ENCODE data around the gene NEGR1. TPM values are rescaled to one million over a fixed set of nuclear protein-coding genes. Genes with fewer than 3 reads are reported as not detected.

The NEGR1 gene
- total RNA-seq, 1 experiment from 2014 or later = 2.9 TPM

DNA sequence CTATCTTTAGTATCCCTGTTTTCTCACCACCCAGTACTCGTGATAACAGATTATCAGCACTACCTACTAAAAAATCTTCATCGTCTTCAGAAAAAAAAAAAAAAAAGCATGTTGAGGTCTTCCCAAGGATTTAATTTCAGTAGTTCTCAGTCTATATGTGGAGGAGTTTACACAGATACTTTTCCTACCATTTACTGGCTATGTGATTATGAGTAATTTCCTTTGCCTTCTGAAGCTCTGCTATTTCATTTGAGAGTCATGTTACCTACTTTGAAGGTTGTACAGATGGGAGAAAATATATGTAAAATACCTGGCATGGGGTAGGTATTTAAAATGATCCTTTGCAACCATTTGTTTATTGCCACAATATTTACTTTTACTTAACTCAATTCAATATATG lies 399.7 kb downstream of the NEGR1 start:
- DNase-seq (ENCODE audit: low spot score) (no peak), ATAC-seq (no peak)
- H3K9me3 Mint-ChIP-seq = no peaks in the 10 kb centered on the region
- no peaks in the 10 kb centered on the region for H3K36me3 Mint-ChIP-seq
- H3K4me3 Mint-ChIP-seq = no peak overlapping the region
- H3K27me3 Mint-ChIP-seq (ENCODE audit: low read depth) = no peaks in the 10 kb centered on the region
- TF ChIP-seq ZNF423 (CRISPR knock-in tag; IDR thresholded peaks at IDR 0.05) (no peak), SOX15 (CRISPR knock-in tag; IDR thresholded peaks at IDR 0.05) (no peak), TEAD4 (CRISPR knock-in tag; IDR thresholded peaks at IDR 0.05) (no peak), HMGA2 (CRISPR knock-in tag; IDR thresholded peaks at IDR 0.05) (no peak), GRHL2 (CRISPR knock-in tag; IDR thresholded peaks at IDR 0.05; ENCODE audit: insufficient replicate concordance, severe bottlenecking) (no peak), PRRX2 (CRISPR knock-in tag; IDR thresholded peaks at IDR 0.05) (no peak), ZBTB21 (CRISPR knock-in tag; IDR thresholded peaks at IDR 0.05; ENCODE audit: borderline replicate concordance) (no peak)
- TF ChIP-seq, protein P1, sequence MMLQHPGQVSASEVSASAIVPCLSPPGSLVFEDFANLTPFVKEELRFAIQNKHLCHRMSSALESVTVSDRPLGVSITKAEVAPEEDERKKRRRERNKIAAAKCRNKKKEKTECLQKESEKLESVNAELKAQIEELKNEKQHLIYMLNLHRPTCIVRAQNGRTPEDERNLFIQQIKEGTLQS (CRISPR knock-in tag; conservative IDR thresholded peaks at IDR 0.05) = no peak
- TF ChIP-seq, protein P2, sequence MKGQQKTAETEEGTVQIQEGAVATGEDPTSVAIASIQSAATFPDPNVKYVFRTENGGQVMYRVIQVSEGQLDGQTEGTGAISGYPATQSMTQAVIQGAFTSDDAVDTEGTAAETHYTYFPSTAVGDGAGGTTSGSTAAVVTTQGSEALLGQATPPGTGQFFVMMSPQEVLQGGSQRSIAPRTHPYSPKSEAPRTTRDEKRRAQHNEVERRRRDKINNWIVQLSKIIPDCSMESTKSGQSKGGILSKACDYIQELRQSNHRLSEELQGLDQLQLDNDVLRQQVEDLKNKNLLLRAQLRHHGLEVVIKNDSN (CRISPR knock-in tag; IDR thresholded peaks at IDR 0.05) = no peak
- POLR2A ChIA-PET = no interaction called here
- 0 out of 2 replicates have a peak overlapping the region, but pooled peaks have one; percentile 73 for H3K27ac Mint-ChIP-seq
- CTCF ChIA-PET = no interaction called here
- H3K4me1 Mint-ChIP-seq = peaks cover 36% of the 10 kb centered on the region

DNA sequence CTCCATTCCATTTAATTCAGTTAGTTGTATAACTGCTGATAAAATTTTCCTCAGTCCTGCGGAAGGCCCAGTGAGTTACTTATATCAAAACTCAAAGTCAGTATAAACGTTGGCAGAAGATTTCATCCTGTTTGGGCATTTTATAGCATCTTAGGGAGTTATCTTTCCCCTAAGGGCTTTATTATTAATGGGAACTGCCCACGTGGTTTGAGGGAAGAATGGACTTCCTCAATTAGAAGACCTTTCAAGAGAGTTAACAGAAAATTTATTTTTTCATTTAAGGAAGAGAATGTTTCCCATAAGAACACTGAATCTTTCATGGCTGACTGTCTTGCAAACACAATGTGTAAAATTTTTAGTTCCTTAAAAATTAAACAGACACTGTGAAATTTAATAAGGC lies 400.1 kb downstream of the NEGR1 start:
- no peak for DNase-seq (ENCODE audit: low spot score)
- Mint-ChIP-seq H3K27me3 (ENCODE audit: low read depth) (no peaks in the 10 kb centered on the region), H3K9me3 (no peaks in the 10 kb centered on the region), H3K27ac (peak overlapping the region; percentile 23; the same call in 1 of the 2 replicates), H3K4me1 (peaks cover 34% of the 10 kb centered on the region), H3K36me3 (no peaks in the 10 kb centered on the region), H3K4me3 (no peak overlapping the region)
- ATAC-seq = no peak
- ChIA-PET POLR2A (no interaction called here), CTCF (no interaction called here)
- TF ChIP-seq, protein P1 (CRISPR knock-in tag; conservative IDR thresholded peaks at IDR 0.05) = no peak
- TF ChIP-seq, protein P3, sequence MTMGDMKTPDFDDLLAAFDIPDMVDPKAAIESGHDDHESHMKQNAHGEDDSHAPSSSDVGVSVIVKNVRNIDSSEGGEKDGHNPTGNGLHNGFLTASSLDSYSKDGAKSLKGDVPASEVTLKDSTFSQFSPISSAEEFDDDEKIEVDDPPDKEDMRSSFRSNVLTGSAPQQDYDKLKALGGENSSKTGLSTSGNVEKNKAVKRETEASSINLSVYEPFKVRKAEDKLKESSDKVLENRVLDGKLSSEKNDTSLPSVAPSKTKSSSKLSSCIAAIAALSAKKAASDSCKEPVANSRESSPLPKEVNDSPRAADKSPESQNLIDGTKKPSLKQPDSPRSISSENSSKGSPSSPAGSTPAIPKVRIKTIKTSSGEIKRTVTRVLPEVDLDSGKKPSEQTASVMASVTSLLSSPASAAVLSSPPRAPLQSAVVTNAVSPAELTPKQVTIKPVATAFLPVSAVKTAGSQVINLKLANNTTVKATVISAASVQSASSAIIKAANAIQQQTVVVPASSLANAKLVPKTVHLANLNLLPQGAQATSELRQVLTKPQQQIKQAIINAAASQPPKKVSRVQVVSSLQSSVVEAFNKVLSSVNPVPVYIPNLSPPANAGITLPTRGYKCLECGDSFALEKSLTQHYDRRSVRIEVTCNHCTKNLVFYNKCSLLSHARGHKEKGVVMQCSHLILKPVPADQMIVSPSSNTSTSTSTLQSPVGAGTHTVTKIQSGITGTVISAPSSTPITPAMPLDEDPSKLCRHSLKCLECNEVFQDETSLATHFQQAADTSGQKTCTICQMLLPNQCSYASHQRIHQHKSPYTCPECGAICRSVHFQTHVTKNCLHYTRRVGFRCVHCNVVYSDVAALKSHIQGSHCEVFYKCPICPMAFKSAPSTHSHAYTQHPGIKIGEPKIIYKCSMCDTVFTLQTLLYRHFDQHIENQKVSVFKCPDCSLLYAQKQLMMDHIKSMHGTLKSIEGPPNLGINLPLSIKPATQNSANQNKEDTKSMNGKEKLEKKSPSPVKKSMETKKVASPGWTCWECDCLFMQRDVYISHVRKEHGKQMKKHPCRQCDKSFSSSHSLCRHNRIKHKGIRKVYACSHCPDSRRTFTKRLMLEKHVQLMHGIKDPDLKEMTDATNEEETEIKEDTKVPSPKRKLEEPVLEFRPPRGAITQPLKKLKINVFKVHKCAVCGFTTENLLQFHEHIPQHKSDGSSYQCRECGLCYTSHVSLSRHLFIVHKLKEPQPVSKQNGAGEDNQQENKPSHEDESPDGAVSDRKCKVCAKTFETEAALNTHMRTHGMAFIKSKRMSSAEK (CRISPR knock-in tag; IDR thresholded peaks at IDR 0.05; ENCODE audit: borderline replicate concordance) = no peak
- TF ChIP-seq ZNF423 (CRISPR knock-in tag; IDR thresholded peaks at IDR 0.05) = no peak

DNA sequence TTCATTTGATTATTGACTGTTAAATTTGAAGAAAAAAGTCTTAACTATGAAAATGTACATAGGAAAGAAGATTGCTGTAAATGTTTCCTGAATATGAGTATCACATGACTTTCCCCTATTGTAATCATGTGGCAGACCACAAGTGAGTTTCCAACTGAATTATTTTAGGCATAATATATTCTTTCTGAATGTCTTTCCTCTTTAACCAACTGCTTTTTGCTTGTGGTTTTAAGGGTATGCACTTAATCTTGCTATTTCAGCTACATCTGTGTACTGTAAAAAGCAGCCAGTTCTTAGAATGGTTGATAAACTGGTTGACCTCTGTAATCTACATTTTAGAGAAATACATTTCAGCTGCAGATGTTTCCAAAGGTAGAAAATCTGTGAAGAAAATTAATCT lies 400.7 kb downstream of the NEGR1 start:
- Mint-ChIP-seq H3K36me3 (no peaks in the 10 kb centered on the region), H3K9me3 (no peaks in the 10 kb centered on the region), H3K4me3 (no peak overlapping the region), H3K27ac (no peak overlapping the region; the same call in 1 of the 2 replicates), H3K27me3 (ENCODE audit: low read depth) (no peaks in the 10 kb centered on the region), H3K4me1 (peaks cover 34% of the 10 kb centered on the region)
- ATAC-seq = no peak
- POLR2A ChIA-PET = no interaction called here
- DNase-seq (ENCODE audit: low spot score) = no peak
- CTCF ChIA-PET = no interaction called here
- TF ChIP-seq, protein P4, sequence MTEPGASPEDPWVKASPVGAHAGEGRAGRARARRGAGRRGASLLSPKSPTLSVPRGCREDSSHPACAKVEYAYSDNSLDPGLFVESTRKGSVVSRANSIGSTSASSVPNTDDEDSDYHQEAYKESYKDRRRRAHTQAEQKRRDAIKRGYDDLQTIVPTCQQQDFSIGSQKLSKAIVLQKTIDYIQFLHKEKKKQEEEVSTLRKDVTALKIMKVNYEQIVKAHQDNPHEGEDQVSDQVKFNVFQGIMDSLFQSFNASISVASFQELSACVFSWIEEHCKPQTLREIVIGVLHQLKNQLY (CRISPR knock-in tag; IDR thresholded peaks at IDR 0.05) = no peak
- no peak for TF ChIP-seq GABPB1 (CRISPR knock-in tag; IDR thresholded peaks at IDR 0.05)
- TF ChIP-seq ZNF317 (CRISPR knock-in tag; IDR thresholded peaks at IDR 0.05; ENCODE audit: borderline replicate concordance, low read depth) = no peak
- no peak for TF ChIP-seq FOXP1 (CRISPR knock-in tag; IDR thresholded peaks at IDR 0.05; ENCODE audit: borderline replicate concordance)
- TF ChIP-seq, protein P5, sequence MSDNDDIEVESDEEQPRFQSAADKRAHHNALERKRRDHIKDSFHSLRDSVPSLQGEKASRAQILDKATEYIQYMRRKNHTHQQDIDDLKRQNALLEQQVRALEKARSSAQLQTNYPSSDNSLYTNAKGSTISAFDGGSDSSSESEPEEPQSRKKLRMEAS (CRISPR knock-in tag; IDR thresholded peaks at IDR 0.05) = no peak
- TF ChIP-seq, protein P6, sequence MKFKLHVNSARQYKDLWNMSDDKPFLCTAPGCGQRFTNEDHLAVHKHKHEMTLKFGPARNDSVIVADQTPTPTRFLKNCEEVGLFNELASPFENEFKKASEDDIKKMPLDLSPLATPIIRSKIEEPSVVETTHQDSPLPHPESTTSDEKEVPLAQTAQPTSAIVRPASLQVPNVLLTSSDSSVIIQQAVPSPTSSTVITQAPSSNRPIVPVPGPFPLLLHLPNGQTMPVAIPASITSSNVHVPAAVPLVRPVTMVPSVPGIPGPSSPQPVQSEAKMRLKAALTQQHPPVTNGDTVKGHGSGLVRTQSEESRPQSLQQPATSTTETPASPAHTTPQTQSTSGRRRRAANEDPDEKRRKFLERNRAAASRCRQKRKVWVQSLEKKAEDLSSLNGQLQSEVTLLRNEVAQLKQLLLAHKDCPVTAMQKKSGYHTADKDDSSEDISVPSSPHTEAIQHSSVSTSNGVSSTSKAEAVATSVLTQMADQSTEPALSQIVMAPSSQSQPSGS (CRISPR knock-in tag; IDR thresholded peaks at IDR 0.05; ENCODE audit: borderline replicate concordance, low read depth) = no peak
- no peak for TF ChIP-seq NR3C1 (CRISPR knock-in tag; conservative IDR thresholded peaks at IDR 0.05; ENCODE audit: low read depth)
- TF ChIP-seq ZNF396 (CRISPR knock-in tag; IDR thresholded peaks at IDR 0.05; ENCODE audit: borderline replicate concordance) = no peak
- TF ChIP-seq, protein P7, sequence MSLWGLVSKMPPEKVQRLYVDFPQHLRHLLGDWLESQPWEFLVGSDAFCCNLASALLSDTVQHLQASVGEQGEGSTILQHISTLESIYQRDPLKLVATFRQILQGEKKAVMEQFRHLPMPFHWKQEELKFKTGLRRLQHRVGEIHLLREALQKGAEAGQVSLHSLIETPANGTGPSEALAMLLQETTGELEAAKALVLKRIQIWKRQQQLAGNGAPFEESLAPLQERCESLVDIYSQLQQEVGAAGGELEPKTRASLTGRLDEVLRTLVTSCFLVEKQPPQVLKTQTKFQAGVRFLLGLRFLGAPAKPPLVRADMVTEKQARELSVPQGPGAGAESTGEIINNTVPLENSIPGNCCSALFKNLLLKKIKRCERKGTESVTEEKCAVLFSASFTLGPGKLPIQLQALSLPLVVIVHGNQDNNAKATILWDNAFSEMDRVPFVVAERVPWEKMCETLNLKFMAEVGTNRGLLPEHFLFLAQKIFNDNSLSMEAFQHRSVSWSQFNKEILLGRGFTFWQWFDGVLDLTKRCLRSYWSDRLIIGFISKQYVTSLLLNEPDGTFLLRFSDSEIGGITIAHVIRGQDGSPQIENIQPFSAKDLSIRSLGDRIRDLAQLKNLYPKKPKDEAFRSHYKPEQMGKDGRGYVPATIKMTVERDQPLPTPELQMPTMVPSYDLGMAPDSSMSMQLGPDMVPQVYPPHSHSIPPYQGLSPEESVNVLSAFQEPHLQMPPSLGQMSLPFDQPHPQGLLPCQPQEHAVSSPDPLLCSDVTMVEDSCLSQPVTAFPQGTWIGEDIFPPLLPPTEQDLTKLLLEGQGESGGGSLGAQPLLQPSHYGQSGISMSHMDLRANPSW (CRISPR knock-in tag; conservative IDR thresholded peaks at IDR 0.05; ENCODE audit: low read depth) = no peak
- TF ChIP-seq ZNF232 (CRISPR knock-in tag; IDR thresholded peaks at IDR 0.05) = no peak
